Liver (tissue), 9 donors: Measurements from ENCODE around the gene CCDC92. TPM values are rescaled to one million over a fixed set of nuclear protein-coding genes. Genes with fewer than 3 reads are reported as not detected.

Experiments used
- DNase-seq: peaks from one replicate; pipeline ENCODE4 v3.0.0-alpha.2; 2017; ENCODE audit warnings: low spot score
- H3K27ac ChIP-seq, 2 donors: one replicate each; pipeline ENCODE4 v1.7.0; 2013; ENCODE audit warnings: inconsistent platforms in 2 of 2, low read length in 2 of 2, control low read depth in 1 of 2, low read depth in 1 of 2, mild to moderate bottlenecking in 1 of 2
- H3K27me3 ChIP-seq, 4 donors: one replicate each; pipeline versions ENCODE4 v1.6.1 to v1.7.0; 2013; ENCODE audit warnings: low read length in 3 of 4, inconsistent platforms in 1 of 4, mild to moderate bottlenecking in 1 of 4, moderate library complexity in 1 of 4; ENCODE audit not compliant: control insufficient read depth in 4 of 4, insufficient read depth in 4 of 4
- H3K36me3 ChIP-seq, 4 donors: one replicate each; pipeline versions ENCODE4 v1.6.1 to v1.7.0; 2013; ENCODE audit warnings: low read length in 3 of 4, mild to moderate bottlenecking in 3 of 4, low read depth in 1 of 4, moderate library complexity in 1 of 4; ENCODE audit not compliant: control insufficient read depth in 4 of 4, insufficient read depth in 3 of 4
- H3K4me1 ChIP-seq, 4 donors: one replicate each; pipeline versions ENCODE4 v1.6.1 to v1.7.0; 2013; ENCODE audit warnings: low read length in 3 of 4, mild to moderate bottlenecking in 3 of 4, moderate library complexity in 1 of 4; ENCODE audit not compliant: control insufficient read depth in 4 of 4, insufficient read depth in 4 of 4
- H3K4me3 ChIP-seq, 3 donors: one replicate each; pipeline versions ENCODE4 v1.6.1 to v1.7.0; 2013; ENCODE audit warnings: low read length in 3 of 3, control low read depth in 1 of 3, low read depth in 1 of 3, mild to moderate bottlenecking in 1 of 3
- H3K9ac ChIP-seq, 2 donors: one replicate each; pipeline ENCODE4 v1.7.0; 2013; ENCODE audit warnings: low read length in 2 of 2, mild to moderate bottlenecking in 2 of 2, moderate library complexity in 2 of 2, control low read depth in 1 of 2, low read depth in 1 of 2
- H3K9me3 ChIP-seq, 4 donors: one replicate each; pipeline versions ENCODE4 v1.6.1 to v1.7.0; 2013; ENCODE audit warnings: low read length in 3 of 4; ENCODE audit not compliant: control insufficient read depth in 4 of 4
- ATF3 ChIP-seq: IDR thresholded peaks from 2 replicates; pipeline ENCODE4 v1.6.1; 2016; ENCODE audit warnings: antibody characterized with exemption
- CTCF ChIP-seq: fragments of 150-350 bp; IDR thresholded peaks from 2 replicates; pipeline ENCODE4 v1.5.1; 2017; ENCODE audit warnings: improper control_type of control experiment, low read depth, low read length; ENCODE audit not compliant: missing input control
- EGR1 ChIP-seq, 2 donors: IDR thresholded peaks; 2 replicates each; pipeline ENCODE4 v1.6.1; 2016 to 2018; ENCODE audit warnings: antibody characterized with exemption in 2 of 2, low read depth in 2 of 2
- GABPA ChIP-seq, 2 donors: IDR thresholded peaks in 1 of 2; conservative IDR thresholded peaks in 1 of 2; 2 replicates each; pipeline ENCODE4 v1.6.1; 2016; ENCODE audit warnings: antibody characterized with exemption in 2 of 2, mild to moderate bottlenecking in 1 of 2, moderate library complexity in 1 of 2
- HNF4A ChIP-seq, 2 donors: conservative IDR thresholded peaks; 2 replicates each; pipeline ENCODE4 v1.6.1; 2016; ENCODE audit warnings: antibody characterized with exemption in 2 of 2, mild to moderate bottlenecking in 2 of 2
- HNF4G ChIP-seq: IDR thresholded peaks from 2 replicates; pipeline ENCODE4 v1.6.1; 2016; ENCODE audit warnings: antibody characterized with exemption
- MAX ChIP-seq: IDR thresholded peaks from 2 replicates; pipeline ENCODE4 v1.6.1; 2016; ENCODE audit warnings: antibody characterized with exemption
- NR2F2 ChIP-seq: IDR thresholded peaks from 2 replicates; pipeline ENCODE4 v1.6.1; 2016; ENCODE audit warnings: antibody characterized with exemption
- RAD21 ChIP-seq, 2 donors: IDR thresholded peaks; 2 replicates each; pipeline ENCODE4 v1.6.1; 2016; ENCODE audit warnings: antibody characterized with exemption in 2 of 2, mild to moderate bottlenecking in 2 of 2
- REST ChIP-seq: IDR thresholded peaks from 2 replicates; pipeline ENCODE4 v1.6.1; 2016; ENCODE audit warnings: antibody characterized with exemption, mild to moderate bottlenecking
- RXRA ChIP-seq, 2 donors: IDR thresholded peaks; 2 replicates each; pipeline ENCODE4 v1.6.1; 2017 to 2018; ENCODE audit warnings: antibody characterized with exemption in 2 of 2, mild to moderate bottlenecking in 1 of 2
- SP1 ChIP-seq: IDR thresholded peaks from 2 replicates; pipeline ENCODE4 v1.6.1; 2018; ENCODE audit warnings: antibody characterized with exemption, mild to moderate bottlenecking
- YY1 ChIP-seq: IDR thresholded peaks from 2 replicates; pipeline ENCODE4 v1.6.1; 2016; ENCODE audit warnings: antibody characterized with exemption, mild to moderate bottlenecking
- ZBTB33 ChIP-seq: IDR thresholded peaks from 2 replicates; pipeline ENCODE4 v1.6.1; 2016; ENCODE audit warnings: antibody characterized with exemption
- WGBS: extraction: QIAGEN DNeasy Blood & Tissue Kit; methylation state at CpG from one replicate; pipeline ENCODE4 v1.1.7; 2013; 5-methylcytosine and 5-hydroxymethylcytosine counted together
- polyA plus RNA-seq, 2 donors: library from polyadenylated mRNA; stranded (reverse) in 1 of 2; unstranded in 1 of 2; fragments of 200-250 nt in 1 of 2; fragments of >200 nt in 1 of 2; fragmentation: Nextera tagmentation in 1 of 2; extraction: Ambion mirVana in 1 of 2; gene quantifications; one replicate each; pipeline versions ENCODE4 v1.2.1 to v1.2.3, GENCODE V29; 2013 to 2015
- total RNA-seq, 2 donors: library from RNA; depleted of rRNA; stranded (reverse); fragments of >200 nt; gene quantifications; one replicate each; pipeline ENCODE4 v1.2.3, GENCODE V29; 2014
- donor health status: healthy.
- donor health status: healthy.
- donor health status: healthy.
- donor health status: healthy.
- donor health status: healthy.

CCDC92 gene
- total RNA-seq: 1 to 10 TPM; 2.1 to 6.0 TPM
- polyA plus RNA-seq: 10 to 100 TPM; 12.6 to 14.6 TPM

GRCh38 chr12:123972457-123973401, at the start of gene CCDC92, which contains the start of gene ZNF664:
Gene CCDC92, minus strand, starts transcription at chr12:123972831. Its CDS starts 28,526 bp downstream, at chr12:123944305.
Gene ZNF664, plus strand, starts transcription at chr12:123973215. Its CDS starts 38,930 bp downstream, at chr12:124012145.
- WGBS: 6% methylated on average over 137 of the region's 138 CpGs
- Histone ChIP-seq H3K4me1 (peaks cover 0 to 24% (median 16%) of the 10 kb centered on the region in 4 donors), H3K36me3 (no peaks in the 10 kb centered on the region), H3K4me3 (peak within 1 kb of the TSS; percentile 83 to 100 (median 89)), H3K27me3 (no peaks in the 10 kb centered on the region), H3K27ac (peak within 1 kb of the TSS; percentile 82 to 92), H3K9me3 (no peaks in the 10 kb centered on the region), H3K9ac (peak within 1 kb of the TSS; percentile 74 to 76)
- DNase-seq: peak; percentile 87
- TF ChIP-seq SP1 (no peak), RAD21 (IDR thresholded peaks at IDR 0.05) (no peak), CTCF (peak; percentile 37), EGR1 (IDR thresholded peaks at IDR 0.05; ENCODE audit: low read depth in 2 of 2) (peak; percentile 16 to 35), HNF4A (conservative IDR thresholded peaks at IDR 0.05) (no peak)

GRCh38 chr12:124022161-124022560, 49.5 kb upstream of the CCDC92 start:
- DNase-seq: no peak
- H3K27me3 ChIP-seq: no peaks in the 10 kb centered on the region
- TF ChIP-seq ATF3: no peak
- no peak for TF ChIP-seq MAX
- no peak for TF ChIP-seq CTCF
- TF ChIP-seq EGR1 (IDR thresholded peaks at IDR 0.05; ENCODE audit: low read depth in 2 of 2): no peak
- TF ChIP-seq SP1: no peak
- no peak for TF ChIP-seq RXRA (IDR thresholded peaks at IDR 0.05)
- no peak for TF ChIP-seq YY1
- TF ChIP-seq HNF4G: no peak
- no peak for TF ChIP-seq HNF4A (conservative IDR thresholded peaks at IDR 0.05)
- no peak for TF ChIP-seq ZBTB33
- no peak for TF ChIP-seq REST
- TF ChIP-seq RAD21 (IDR thresholded peaks at IDR 0.05): no peak
- TF ChIP-seq NR2F2: no peak
- TF ChIP-seq GABPA (IDR thresholded peaks at IDR 0.05 in 1 of 2, conservative IDR thresholded peaks at IDR 0.05 in 1 of 2): no peak
- no peak overlapping the region for H3K4me3 ChIP-seq
- H3K9me3 ChIP-seq: no peaks in the 10 kb centered on the region
- H3K27ac ChIP-seq: no peak overlapping the region
- no peak overlapping the region for H3K9ac ChIP-seq
- H3K4me1 ChIP-seq: peaks cover 0 to 10% (median 6%) of the 10 kb centered on the region in 4 donors
- WGBS: 95% methylated on average over 3 of the region's 3 CpGs
- H3K36me3 ChIP-seq: no peaks in the 10 kb centered on the region
